KOPT-K1 (cell line): ENCODE measurements around the gene DHRS9.

Source experiments
- H3K27ac ChIP-seq: fragments of 200-600 bp; sonication (generic); 2 replicates; pipeline ENCODE4 v1.5.1; 2016; ENCODE audit warnings: antibody characterized with exemption, mild to moderate bottlenecking, low read depth, low read length; ENCODE audit not compliant: poor library complexity, severe bottlenecking
- H3K36me3 ChIP-seq: fragments of 200-600 bp; sonication (generic); 2 replicates; pipeline ENCODE4 v1.5.1; 2017; ENCODE audit warnings: antibody characterized with exemption, mild to moderate bottlenecking, low read length, moderate library complexity; ENCODE audit not compliant: insufficient read depth
- H3K9me3 ChIP-seq: fragments of 200-600 bp; sonication (generic); 2 replicates; pipeline ENCODE4 v1.5.1; 2017; ENCODE audit warnings: antibody characterized with exemption, low read length, mild to moderate bottlenecking; ENCODE audit not compliant: insufficient read depth, poor library complexity, severe bottlenecking

The DHRS9 gene

DNA sequence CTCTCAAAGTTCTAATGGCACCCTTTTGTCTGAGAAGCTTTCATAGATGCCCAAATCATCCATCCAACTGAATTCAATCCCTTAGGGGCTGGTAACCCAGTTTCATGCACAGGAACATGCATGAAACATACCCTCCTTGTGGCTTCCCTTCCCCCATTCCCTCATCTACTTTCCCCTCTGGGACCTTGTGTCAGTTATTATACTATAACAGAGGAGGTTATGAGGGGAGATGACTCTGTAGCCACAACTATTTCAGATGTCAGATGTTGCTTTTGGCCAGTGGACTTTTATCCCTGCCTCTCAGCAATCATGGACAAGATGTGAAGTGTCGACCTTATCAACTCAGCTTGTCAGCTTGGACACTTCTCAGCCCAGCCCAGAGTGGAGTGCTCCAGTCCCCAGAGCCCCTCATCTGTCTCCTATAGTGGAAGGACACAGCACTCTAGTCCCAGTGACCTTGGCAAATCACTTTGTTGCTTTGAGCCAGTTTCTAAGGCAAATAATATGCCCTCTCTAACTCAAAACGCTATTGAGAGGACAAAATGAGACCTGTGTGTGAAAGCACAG is 8.4 kb downstream of the DHRS9 start:
- no peaks in the 10 kb centered on the region for H3K9me3 ChIP-seq
- no peaks in the 10 kb centered on the region for H3K36me3 ChIP-seq
- H3K27ac ChIP-seq, result no peak overlapping the region

DNA sequence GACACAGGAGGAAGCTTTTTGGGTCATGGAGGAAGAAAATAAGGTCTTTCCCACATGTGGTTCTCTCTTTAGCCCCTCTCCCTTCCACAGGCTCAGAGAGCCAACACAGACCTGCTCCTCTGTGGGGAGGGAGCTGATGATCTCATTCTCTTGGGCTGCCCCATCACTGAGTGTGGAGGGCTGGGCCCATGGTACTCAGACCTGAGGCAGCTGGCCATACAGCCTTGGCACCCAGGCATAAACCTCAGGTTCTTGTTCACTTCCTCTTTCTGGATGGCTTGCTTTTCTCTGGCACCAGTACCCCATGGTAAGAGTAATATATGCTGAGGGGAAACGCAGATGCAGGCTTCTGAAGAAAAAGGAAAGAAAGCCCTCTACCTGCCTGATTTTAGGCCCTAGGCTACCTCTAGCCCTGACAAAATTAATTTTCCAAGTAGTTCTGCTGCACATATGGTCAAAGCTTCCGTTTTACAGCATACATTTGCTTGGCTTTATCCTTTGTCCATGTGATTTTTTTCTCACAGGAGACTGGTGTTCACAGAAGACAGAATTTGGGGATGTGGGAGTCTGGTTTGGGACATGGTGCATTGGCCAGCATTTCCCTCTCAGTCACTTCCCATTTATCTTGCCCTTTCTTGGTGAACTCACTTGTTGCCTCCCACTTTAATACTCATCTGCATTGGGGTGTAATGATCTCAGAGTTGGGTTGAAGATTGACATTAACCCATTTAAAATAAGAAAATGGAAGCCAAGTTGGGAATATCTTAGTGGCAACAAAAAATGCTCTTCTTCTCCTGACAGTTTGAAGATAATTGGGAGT is 11.1 kb downstream of the DHRS9 start:
- no peaks in the 10 kb centered on the region for H3K9me3 ChIP-seq
- H3K27ac ChIP-seq, result no peak overlapping the region
- H3K36me3 ChIP-seq, result no peaks in the 10 kb centered on the region

DNA sequence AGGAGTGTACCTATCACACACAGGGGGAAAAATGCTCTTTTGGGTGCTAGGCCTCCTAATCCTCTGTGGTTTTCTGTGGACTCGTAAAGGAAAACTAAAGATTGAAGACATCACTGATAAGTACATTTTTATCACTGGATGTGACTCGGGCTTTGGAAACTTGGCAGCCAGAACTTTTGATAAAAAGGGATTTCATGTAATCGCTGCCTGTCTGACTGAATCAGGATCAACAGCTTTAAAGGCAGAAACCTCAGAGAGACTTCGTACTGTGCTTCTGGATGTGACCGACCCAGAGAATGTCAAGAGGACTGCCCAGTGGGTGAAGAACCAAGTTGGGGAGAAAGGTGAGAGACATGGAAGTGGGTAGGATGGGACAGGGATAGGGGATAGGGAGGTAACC is 12.2 kb downstream of the DHRS9 start:
- no peaks in the 10 kb centered on the region for H3K9me3 ChIP-seq
- H3K36me3 ChIP-seq, result no peaks in the 10 kb centered on the region
- H3K27ac ChIP-seq, result no peak overlapping the region

DNA sequence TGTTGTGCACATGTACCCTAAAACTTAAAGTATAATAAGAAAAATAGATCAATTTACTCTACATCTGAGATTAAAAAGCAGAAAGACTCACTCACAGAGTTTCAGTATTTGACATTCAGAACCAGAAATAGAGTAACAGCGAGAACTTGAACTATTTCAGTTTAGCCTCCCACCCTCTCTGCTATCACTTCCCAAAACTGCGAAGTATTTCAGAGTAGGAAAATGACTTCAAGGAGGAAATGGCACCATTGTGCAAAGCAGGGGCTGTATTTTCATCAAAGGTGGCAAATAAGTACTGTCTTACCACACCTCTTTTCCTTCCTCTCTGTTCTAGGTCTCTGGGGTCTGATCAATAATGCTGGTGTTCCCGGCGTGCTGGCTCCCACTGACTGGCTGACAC is 13.6 kb downstream of the DHRS9 start:
- no peaks in the 10 kb centered on the region for H3K36me3 ChIP-seq
- no peak overlapping the region for H3K27ac ChIP-seq
- H3K9me3 ChIP-seq, result no peaks in the 10 kb centered on the region

DNA sequence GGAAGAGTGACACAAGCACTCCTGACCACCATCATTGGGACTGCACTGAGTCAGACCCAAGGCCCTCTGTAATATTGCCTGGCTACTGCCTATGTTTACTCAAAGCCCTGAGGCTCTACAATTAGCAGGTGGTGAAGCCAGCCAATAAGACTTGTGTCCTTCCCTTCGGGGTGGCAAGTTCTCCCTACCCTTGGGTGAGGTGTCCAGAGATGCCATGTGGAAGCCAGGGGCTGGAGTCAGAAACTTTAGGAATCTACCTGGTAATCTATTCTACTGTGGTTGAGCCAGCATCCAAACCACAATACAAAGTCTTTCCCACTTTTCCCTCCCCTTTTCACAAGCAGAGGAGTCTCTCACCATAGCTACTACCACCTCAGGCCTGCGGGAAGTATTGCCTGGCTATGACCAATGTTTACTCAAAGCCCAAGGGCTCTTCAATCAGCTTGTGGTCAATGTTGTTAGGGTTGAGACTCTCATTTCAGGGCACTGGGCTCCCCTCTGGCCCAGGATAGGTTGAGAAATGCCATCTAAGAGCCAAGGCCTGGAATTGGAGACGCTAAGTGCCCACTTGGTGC is 17.6 kb downstream of the DHRS9 start:
- Histone ChIP-seq H3K9me3 (no peaks in the 10 kb centered on the region), H3K36me3 (no peaks in the 10 kb centered on the region), H3K27ac (no peak overlapping the region)

DNA sequence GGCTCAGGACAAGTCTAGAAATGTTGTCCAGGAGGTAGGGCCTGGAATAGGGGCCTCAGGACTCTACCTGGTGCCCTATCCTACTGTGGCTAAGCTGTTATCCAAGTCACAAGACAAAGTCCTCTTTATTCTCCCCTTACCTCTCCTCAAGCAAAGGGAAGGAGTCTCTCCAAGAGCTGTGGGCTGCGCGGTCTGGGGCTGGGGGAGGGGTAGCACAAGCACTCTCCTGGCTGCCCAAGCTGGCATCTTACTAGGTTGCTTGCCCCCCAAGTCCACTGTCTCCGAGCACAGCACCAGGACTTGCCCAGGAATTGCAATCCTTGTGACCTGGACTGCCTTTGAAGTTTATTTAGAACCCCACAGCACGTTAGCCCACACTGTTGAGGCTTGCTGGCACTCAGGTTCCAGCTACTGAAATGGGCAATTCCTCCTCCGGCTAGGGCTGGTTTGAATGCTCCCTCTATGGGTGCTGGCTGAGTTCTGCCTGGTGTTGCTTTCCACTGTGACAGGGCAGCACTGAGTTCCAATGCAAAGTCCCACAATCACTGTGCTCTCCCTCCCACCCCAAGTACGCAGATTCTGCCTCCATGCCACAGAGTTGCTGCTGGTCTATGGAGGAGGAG is 18.5 kb downstream of the DHRS9 start:
- Histone ChIP-seq H3K27ac (no peak overlapping the region), H3K9me3 (no peaks in the 10 kb centered on the region), H3K36me3 (no peaks in the 10 kb centered on the region)

DNA sequence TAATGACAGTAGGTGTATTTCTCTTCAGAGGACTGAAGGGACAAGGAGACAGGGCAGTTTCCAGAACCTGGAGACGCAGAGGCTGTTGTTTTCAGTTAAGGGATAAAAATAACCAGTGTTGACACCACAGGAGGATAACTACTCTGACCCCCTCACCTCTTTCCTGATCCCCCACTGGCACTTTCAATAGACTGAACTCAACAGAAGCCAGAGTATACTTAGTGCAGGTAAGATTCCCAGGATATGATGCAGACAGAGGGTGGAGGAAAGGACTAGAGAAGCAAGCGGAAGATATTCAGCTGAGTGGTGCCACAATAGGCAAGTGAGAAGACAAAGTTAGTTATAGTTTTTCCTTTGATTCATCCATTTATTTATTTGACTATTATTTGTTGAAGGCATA is 19.8 kb downstream of the DHRS9 start:
- no peak overlapping the region for H3K27ac ChIP-seq
- H3K9me3 ChIP-seq, result no peaks in the 10 kb centered on the region
- H3K36me3 ChIP-seq, result no peaks in the 10 kb centered on the region

DNA sequence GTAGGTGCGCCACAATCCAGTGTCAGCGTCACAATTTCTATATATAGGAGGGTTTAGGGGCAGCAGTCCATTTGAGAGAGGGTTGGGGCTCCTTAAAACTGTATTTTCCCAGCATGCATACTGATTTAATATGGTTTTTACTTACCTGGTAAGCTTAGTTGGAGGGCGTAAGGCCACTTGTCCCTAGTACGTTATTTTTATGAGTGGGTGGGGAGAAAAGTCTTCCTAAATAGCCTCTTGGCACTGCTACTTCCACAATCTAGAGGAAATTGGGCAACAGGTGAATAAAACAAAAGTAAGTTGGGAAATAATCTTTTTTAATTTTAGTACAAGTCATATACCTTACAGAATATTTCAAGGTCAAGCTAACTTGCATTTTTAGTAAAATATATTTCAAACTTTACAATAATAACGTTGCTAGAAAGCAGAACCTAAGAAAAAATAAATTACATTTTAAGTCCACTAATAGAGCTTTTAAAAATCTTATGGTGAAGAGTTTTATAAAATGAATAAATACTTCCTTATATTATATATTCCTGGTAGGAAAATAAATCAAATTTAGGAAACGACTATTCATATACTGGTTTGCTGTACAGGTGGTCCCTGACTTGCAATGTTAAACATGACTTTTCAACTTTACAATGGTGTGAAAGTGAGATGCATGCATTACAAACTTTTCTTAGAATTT is 20.9 kb downstream of the DHRS9 start:
- no peaks in the 10 kb centered on the region for H3K9me3 ChIP-seq
- no peak overlapping the region for H3K27ac ChIP-seq
- no peaks in the 10 kb centered on the region for H3K36me3 ChIP-seq

DNA sequence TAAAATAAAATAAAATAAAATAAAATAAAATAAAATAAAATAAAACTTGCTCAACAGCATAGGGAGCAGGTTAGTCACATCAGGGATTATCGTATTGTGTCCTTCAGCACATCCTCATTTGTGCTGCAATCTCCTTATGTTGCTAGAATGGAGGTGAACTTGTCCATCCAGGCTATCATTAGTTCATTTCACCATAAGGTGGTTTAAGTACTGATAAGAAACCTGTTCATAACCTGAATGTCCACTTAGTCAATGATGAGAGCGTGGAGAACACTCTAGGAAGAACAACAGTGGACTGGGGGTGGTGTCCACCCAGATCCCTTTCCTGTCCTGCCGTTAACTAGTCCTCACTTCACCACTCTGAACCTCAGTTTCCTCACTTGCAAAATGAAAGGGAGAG is 21.9 kb downstream of the DHRS9 start:
- H3K36me3 ChIP-seq, result no peaks in the 10 kb centered on the region
- no peaks in the 10 kb centered on the region for H3K9me3 ChIP-seq
- H3K27ac ChIP-seq, result no peak overlapping the region

DNA sequence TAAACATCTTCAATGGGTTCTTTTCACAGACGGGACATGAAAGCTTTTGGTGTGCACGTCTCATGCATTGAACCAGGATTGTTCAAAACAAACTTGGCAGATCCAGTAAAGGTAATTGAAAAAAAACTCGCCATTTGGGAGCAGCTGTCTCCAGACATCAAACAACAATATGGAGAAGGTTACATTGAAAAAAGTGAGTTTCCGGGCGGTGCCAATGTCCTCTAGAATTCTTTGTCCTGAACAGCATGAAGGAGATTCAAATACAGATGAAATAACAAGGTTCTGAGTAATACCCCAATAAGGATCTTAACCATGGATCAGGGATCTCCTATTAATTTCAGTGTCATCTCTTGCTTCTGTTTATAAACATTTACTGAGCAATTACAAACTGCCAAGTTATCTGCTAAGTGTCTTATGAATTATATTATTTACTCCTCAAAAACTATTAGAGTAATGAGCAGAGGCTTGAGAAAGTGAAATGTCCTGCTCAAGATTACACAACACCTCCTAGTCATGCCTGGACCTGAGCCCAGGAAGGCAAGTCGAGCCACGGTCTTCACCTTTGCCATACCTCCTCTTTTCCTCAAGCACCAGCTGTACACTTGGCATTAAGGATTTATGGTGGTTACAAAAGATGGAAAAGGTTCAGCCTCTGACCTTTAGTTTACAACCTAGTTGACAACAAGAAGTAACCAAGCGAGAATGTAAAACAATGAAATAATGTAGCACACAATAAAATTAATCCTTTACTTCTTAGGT is 22.6 kb downstream of the DHRS9 start:
- no peaks in the 10 kb centered on the region for H3K9me3 ChIP-seq
- H3K36me3 ChIP-seq, result no peaks in the 10 kb centered on the region
- H3K27ac ChIP-seq, result no peak overlapping the region

DNA sequence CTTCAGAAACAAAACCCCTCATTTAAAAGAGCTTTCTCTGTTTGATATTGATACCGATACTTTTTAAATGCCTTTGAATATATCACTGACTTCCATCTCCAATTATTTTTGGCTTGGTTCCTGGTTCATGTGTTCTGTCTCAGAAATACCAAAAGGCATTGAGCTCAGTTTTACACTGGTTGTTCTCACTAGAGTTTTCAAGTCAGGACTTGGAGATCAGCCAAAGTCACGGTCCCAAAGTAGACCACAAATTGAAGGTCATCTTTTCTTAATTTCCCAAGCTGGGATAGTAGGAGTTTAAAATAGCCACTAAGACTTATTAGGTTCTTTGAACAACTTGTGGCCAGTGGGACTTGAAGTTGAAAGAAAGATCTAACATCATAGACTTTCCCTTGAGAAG is 24.2 kb downstream of the DHRS9 start:
- Histone ChIP-seq H3K27ac (no peak overlapping the region), H3K9me3 (no peaks in the 10 kb centered on the region), H3K36me3 (no peaks in the 10 kb centered on the region)

DNA sequence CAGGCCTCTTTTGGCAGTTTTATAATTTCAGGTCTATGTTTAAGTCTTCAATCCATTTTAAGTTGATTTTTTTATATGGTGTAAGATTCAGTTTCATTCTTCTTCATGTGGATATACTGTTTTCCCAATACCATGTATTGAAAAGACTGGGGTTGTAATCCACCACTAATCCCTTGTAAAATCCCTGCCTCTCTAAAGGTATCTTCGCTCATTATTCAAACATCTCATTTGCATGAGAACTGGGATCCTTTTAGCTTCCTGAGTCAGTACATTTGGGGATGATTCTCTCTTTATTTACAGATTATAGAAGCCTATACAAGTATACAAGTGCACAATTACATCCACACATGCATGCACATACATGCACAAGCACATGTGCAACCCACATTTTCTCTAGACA is 25.3 kb downstream of the DHRS9 start:
- H3K27ac ChIP-seq, result no peak overlapping the region
- no peaks in the 10 kb centered on the region for H3K9me3 ChIP-seq
- no peaks in the 10 kb centered on the region for H3K36me3 ChIP-seq

DNA sequence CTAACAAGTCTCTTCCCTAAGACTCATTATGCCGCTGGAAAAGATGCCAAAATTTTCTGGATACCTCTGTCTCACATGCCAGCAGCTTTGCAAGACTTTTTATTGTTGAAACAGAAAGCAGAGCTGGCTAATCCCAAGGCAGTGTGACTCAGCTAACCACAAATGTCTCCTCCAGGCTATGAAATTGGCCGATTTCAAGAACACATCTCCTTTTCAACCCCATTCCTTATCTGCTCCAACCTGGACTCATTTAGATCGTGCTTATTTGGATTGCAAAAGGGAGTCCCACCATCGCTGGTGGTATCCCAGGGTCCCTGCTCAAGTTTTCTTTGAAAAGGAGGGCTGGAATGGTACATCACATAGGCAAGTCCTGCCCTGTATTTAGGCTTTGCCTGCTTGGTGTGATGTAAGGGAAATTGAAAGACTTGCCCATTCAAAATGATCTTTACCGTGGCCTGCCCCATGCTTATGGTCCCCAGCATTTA is 26.3 kb downstream of the DHRS9 start:
- Histone ChIP-seq H3K36me3 (no peaks in the 10 kb centered on the region), H3K9me3 (no peaks in the 10 kb centered on the region), H3K27ac (no peak overlapping the region)

DNA sequence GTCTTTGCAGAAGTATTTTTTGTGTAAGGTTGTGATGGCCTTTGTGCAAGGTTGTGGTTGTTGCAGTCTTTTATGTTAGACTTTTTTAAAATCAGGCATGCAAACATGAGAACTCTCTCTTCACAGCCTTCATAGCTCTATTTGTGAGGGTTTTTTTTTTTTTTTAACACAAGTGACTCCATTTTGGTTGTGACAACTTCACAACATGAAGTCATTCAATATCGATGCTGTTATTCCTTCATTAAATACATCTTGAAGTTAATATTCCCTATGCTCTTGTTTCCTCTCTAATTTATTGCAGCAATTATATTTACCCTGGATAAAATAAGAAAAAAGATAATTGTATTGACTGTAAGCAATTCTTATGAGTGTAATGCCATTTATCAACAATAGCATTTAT is 35.5 kb downstream of the DHRS9 start:
- Histone ChIP-seq H3K27ac (no peak overlapping the region), H3K9me3 (no peaks in the 10 kb centered on the region), H3K36me3 (no peaks in the 10 kb centered on the region)
